Activated CD8-positive, alpha-beta memory T cell treated with anti-CD3 and anti-CD28 coated beads, Interleukin-2, amount 10 ng/mL, durations not matched to agents 7 days and 5 days (primary cell): Measurements from ENCODE around the gene ESRP2. TPM values are rescaled to one million over a fixed set of nuclear protein-coding genes. Genes with fewer than 3 reads are reported as not detected.

Source experiments
- ATAC-seq: fragments of 150-1000 bp; cut with Tn5 transposase; one replicate; pipeline ENCODE4 v1.10.0; 2021; ENCODE audit warnings: moderate library complexity
- CTCF ChIA-PET: fragments of 350-600 bp; sonication (Branson Sonifier 250); formaldehyde crosslinking; loops from one replicate; lab custom pipeline; 2021; ENCODE audit warnings: antibody characterized with exemption; lab: Charles Lee
- DNase-seq: peaks from one replicate; pipeline ENCODE4 v3.0.0-alpha.2; 2020
- H3K27ac Mint-ChIP-seq: one replicate; pipeline ENCODE4 v1.8.0; 2021; ENCODE audit warnings: mild to moderate bottlenecking, mixed read lengths
- H3K27me3 Mint-ChIP-seq: one replicate; pipeline ENCODE4 v1.8.0; 2021; ENCODE audit warnings: mixed read lengths
- H3K36me3 Mint-ChIP-seq: one replicate; pipeline ENCODE4 v1.8.0; 2021; ENCODE audit warnings: mild to moderate bottlenecking, mixed read lengths
- H3K4me1 Mint-ChIP-seq: one replicate; pipeline ENCODE4 v1.8.0; 2021; ENCODE audit warnings: mixed read lengths
- H3K4me3 Mint-ChIP-seq: one replicate; pipeline ENCODE4 v1.8.0; 2021; ENCODE audit warnings: mild to moderate bottlenecking, moderate library complexity, mixed read lengths
- H3K9me3 Mint-ChIP-seq: one replicate; pipeline ENCODE4 v1.8.0; 2022; ENCODE audit warnings: low read depth, mixed read lengths
- total RNA-seq, 2 experiments: library from RNA; stranded (reverse); gene quantifications; one replicate each; pipeline ENCODE4 v1.2.3, GENCODE V29; 2021

ESRP2 gene
- total RNA-seq, 2 experiments from 2014 or later = not detected

- no peak for ATAC-seq
These were observed 2.7 kb downstream of the ESRP2 start for GRCh38 chr16:68233085-68233834.

GRCh38 chr16:68232335-68232734 is 3.6 kb downstream of the ESRP2 start:
- Mint-ChIP-seq H3K27ac (peak overlapping the region; percentile 58), H3K9me3 (no peaks in the 10 kb centered on the region), H3K4me1 (peaks cover 27% of the 10 kb centered on the region), H3K4me3 (no peak overlapping the region), H3K27me3 (peaks cover 8% of the 10 kb centered on the region), H3K36me3 (peaks cover 6% of the 10 kb centered on the region)
- no peak for DNase-seq
- CTCF ChIA-PET = no interaction called here
- no peak for ATAC-seq

More at GRCh38 chr16:68233085-68233834, 2.7 kb downstream of the ESRP2 start:
- Mint-ChIP-seq H3K27ac (no peak overlapping the region), H3K36me3 (peaks cover 4% of the 10 kb centered on the region), H3K9me3 (no peaks in the 10 kb centered on the region), H3K4me3 (no peak overlapping the region), H3K4me1 (peaks cover 25% of the 10 kb centered on the region), H3K27me3 (peaks cover 8% of the 10 kb centered on the region)
- no peak for DNase-seq
- CTCF ChIA-PET = interaction anchor here (0.6 kb wide), 1 partner anchor 334 kb away, joined by 3 read pairs; no protein-coding TSS in a partner anchor

- DNase-seq = no peak
- Mint-ChIP-seq H3K4me3 (no peak overlapping the region), H3K4me1 (peaks cover 27% of the 10 kb centered on the region), H3K27me3 (peaks cover 4% of the 10 kb centered on the region), H3K27ac (no peak overlapping the region), H3K9me3 (no peaks in the 10 kb centered on the region), H3K36me3 (peaks cover 11% of the 10 kb centered on the region)
- CTCF ChIA-PET = interaction anchor here (0.5 kb wide), 1 partner anchor 247 kb away, joined by 3 read pairs; no protein-coding TSS in a partner anchor
- ATAC-seq = no peak
These were observed 4.4 kb downstream of the ESRP2 start for GRCh38 chr16:68231384-68232136.

GRCh38 chr16:68230956-68231355 is 5.0 kb downstream of the ESRP2 start:
- Mint-ChIP-seq H3K27ac (no peak overlapping the region), H3K27me3 (no peaks in the 10 kb centered on the region), H3K4me1 (peaks cover 29% of the 10 kb centered on the region), H3K9me3 (no peaks in the 10 kb centered on the region), H3K36me3 (peaks cover 15% of the 10 kb centered on the region), H3K4me3 (no peak overlapping the region)
- no peak for DNase-seq
- ATAC-seq = no peak
- CTCF ChIA-PET = interaction anchor here (1.4 kb wide), 1 partner anchor 190 kb away, joined by 4 read pairs; no protein-coding TSS in a partner anchor

GRCh38 chr16:68230176-68230571 is 5.8 kb downstream of the ESRP2 start:
- no peak overlapping the region for H3K27ac Mint-ChIP-seq
- ATAC-seq = no peak
- H3K36me3 Mint-ChIP-seq = peaks cover 23% of the 10 kb centered on the region
- H3K4me1 Mint-ChIP-seq = peaks cover 37% of the 10 kb centered on the region
- no peaks in the 10 kb centered on the region for H3K27me3 Mint-ChIP-seq
- no peak overlapping the region for H3K4me3 Mint-ChIP-seq
- CTCF ChIA-PET = interaction anchor here (0.7 to 1.4 kb wide), 5 partner anchors 32 to 291 kb away, joined by 3 to 4 read pairs (median 3); partner anchors contain the start of gene SLC7A6
- DNase-seq = no peak
- H3K9me3 Mint-ChIP-seq = no peaks in the 10 kb centered on the region

GRCh38 chr16:68229431-68230175 is 6.3 kb downstream of the ESRP2 start:
- peak overlapping the region; percentile 61 for H3K27ac Mint-ChIP-seq
- H3K36me3 Mint-ChIP-seq = peaks cover 24% of the 10 kb centered on the region
- DNase-seq (no peak), ATAC-seq (no peak)
- no peak overlapping the region for H3K4me3 Mint-ChIP-seq
- peaks cover 35% of the 10 kb centered on the region for H3K4me1 Mint-ChIP-seq
- no peaks in the 10 kb centered on the region for H3K9me3 Mint-ChIP-seq
- no peaks in the 10 kb centered on the region for H3K27me3 Mint-ChIP-seq
- CTCF ChIA-PET = interaction anchor here (0.7 to 1.4 kb wide), 5 partner anchors 32 to 291 kb away, joined by 3 to 4 read pairs (median 3); partner anchors contain the start of gene SLC7A6

GRCh38 chr16:68228652-68229051 is 7.3 kb downstream of the ESRP2 start:
- no peak for ATAC-seq
- no peaks in the 10 kb centered on the region for H3K9me3 Mint-ChIP-seq
- H3K36me3 Mint-ChIP-seq = peaks cover 24% of the 10 kb centered on the region
- CTCF ChIA-PET = interaction anchor here (0.7 to 2.7 kb wide), 20 partner anchors 9 to 233 kb away, joined by 3 to 15 read pairs (median 4); partner anchors contain the start of genes NFATC3 and SLC7A6
- peak overlapping the region; percentile 43 for H3K27ac Mint-ChIP-seq
- H3K27me3 Mint-ChIP-seq = no peaks in the 10 kb centered on the region
- H3K4me3 Mint-ChIP-seq = no peak overlapping the region
- H3K4me1 Mint-ChIP-seq = peaks cover 35% of the 10 kb centered on the region
- no peak for DNase-seq

GRCh38 chr16:68227850-68228553 is 7.9 kb downstream of the ESRP2 start:
- no peaks in the 10 kb centered on the region for H3K9me3 Mint-ChIP-seq
- peaks cover 24% of the 10 kb centered on the region for H3K36me3 Mint-ChIP-seq
- H3K27ac Mint-ChIP-seq = peak overlapping the region; percentile 81

GRCh38 chr16:68227183-68227793 is 8.6 kb downstream of the ESRP2 start:
- DNase-seq = peak; percentile 65
- H3K36me3 Mint-ChIP-seq = peaks cover 28% of the 10 kb centered on the region

More at GRCh38 chr16:68227850-68228553, 7.9 kb downstream of the ESRP2 start:
- Mint-ChIP-seq H3K4me3 (no peak overlapping the region), H3K4me1 (peaks cover 35% of the 10 kb centered on the region), H3K27me3 (no peaks in the 10 kb centered on the region)
- DNase-seq = no peak
- CTCF ChIA-PET = interaction anchor here (0.7 to 2.7 kb wide), 21 partner anchors 8 to 233 kb away, joined by 3 to 15 read pairs (median 4); partner anchors contain the start of genes NFATC3 and SLC7A6
- ATAC-seq = no peak

GRCh38 chr16:68226116-68226515 is 9.8 kb downstream of the ESRP2 start:
- DNase-seq (no peak), ATAC-seq (no peak)
- Mint-ChIP-seq H3K36me3 (peaks cover 36% of the 10 kb centered on the region), H3K27ac (peak overlapping the region; percentile 81), H3K4me1 (peaks cover 33% of the 10 kb centered on the region), H3K4me3 (no peak overlapping the region), H3K9me3 (no peaks in the 10 kb centered on the region), H3K27me3 (no peaks in the 10 kb centered on the region)
- CTCF ChIA-PET = interaction anchor here (0.6 to 2.2 kb wide), 5 partner anchors 36 to 281 kb away, joined by 4 to 9 read pairs (median 4); partner anchors contain the start of gene NFATC3

More at GRCh38 chr16:68227183-68227793, 8.6 kb downstream of the ESRP2 start:
- CTCF ChIA-PET = interaction anchor here (1.0 to 2.7 kb wide), 16 partner anchors 8 to 1169 kb away, joined by 3 to 15 read pairs (median 6); partner anchors contain the start of gene NFATC3
- H3K27me3 Mint-ChIP-seq = no peaks in the 10 kb centered on the region
- ATAC-seq = peak; percentile 70
- peaks cover 33% of the 10 kb centered on the region for H3K4me1 Mint-ChIP-seq
- H3K9me3 Mint-ChIP-seq = no peaks in the 10 kb centered on the region
- peak overlapping the region; percentile 81 for H3K27ac Mint-ChIP-seq
- H3K4me3 Mint-ChIP-seq = no peak overlapping the region

- Mint-ChIP-seq H3K9me3 (no peaks in the 10 kb centered on the region), H3K4me3 (no peak overlapping the region), H3K27ac (no peak overlapping the region), H3K27me3 (no peaks in the 10 kb centered on the region), H3K36me3 (peaks cover 40% of the 10 kb centered on the region), H3K4me1 (peaks cover 28% of the 10 kb centered on the region)
- ATAC-seq = no peak
- no peak for DNase-seq
- CTCF ChIA-PET = no interaction called here
These were observed 12.9 kb downstream of the ESRP2 start for GRCh38 chr16:68223072-68223471.
